Measurements from ENCODE around the gene PRPF38B.

DNA sequence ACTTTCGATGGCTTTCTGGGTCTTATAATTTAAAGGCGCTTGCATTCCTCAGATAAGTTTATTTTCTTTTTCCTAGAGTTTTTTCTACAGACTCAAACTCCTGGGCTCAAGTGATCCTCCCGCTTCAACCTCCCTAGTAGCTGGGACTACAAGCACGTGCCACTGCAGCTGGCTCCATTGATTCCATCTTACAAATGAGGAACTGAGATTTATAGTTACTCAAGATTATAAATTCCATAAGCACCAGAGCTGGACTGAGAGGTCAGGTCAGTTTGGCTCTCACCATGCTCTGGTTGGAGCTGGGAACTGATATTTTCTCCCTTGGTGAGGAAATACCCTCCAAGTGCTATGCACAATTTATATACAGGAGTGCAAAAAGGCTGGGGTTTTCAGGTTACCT lies 13.4 kb upstream of the PRPF38B start:
- TF ChIP-seq, protein P1, sequence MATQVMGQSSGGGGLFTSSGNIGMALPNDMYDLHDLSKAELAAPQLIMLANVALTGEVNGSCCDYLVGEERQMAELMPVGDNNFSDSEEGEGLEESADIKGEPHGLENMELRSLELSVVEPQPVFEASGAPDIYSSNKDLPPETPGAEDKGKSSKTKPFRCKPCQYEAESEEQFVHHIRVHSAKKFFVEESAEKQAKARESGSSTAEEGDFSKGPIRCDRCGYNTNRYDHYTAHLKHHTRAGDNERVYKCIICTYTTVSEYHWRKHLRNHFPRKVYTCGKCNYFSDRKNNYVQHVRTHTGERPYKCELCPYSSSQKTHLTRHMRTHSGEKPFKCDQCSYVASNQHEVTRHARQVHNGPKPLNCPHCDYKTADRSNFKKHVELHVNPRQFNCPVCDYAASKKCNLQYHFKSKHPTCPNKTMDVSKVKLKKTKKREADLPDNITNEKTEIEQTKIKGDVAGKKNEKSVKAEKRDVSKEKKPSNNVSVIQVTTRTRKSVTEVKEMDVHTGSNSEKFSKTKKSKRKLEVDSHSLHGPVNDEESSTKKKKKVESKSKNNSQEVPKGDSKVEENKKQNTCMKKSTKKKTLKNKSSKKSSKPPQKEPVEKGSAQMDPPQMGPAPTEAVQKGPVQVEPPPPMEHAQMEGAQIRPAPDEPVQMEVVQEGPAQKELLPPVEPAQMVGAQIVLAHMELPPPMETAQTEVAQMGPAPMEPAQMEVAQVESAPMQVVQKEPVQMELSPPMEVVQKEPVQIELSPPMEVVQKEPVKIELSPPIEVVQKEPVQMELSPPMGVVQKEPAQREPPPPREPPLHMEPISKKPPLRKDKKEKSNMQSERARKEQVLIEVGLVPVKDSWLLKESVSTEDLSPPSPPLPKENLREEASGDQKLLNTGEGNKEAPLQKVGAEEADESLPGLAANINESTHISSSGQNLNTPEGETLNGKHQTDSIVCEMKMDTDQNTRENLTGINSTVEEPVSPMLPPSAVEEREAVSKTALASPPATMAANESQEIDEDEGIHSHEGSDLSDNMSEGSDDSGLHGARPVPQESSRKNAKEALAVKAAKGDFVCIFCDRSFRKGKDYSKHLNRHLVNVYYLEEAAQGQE (IDR thresholded peaks at IDR 0.05; ENCODE audit: low read depth, low read length) = no peak
- TF ChIP-seq, protein P2, sequence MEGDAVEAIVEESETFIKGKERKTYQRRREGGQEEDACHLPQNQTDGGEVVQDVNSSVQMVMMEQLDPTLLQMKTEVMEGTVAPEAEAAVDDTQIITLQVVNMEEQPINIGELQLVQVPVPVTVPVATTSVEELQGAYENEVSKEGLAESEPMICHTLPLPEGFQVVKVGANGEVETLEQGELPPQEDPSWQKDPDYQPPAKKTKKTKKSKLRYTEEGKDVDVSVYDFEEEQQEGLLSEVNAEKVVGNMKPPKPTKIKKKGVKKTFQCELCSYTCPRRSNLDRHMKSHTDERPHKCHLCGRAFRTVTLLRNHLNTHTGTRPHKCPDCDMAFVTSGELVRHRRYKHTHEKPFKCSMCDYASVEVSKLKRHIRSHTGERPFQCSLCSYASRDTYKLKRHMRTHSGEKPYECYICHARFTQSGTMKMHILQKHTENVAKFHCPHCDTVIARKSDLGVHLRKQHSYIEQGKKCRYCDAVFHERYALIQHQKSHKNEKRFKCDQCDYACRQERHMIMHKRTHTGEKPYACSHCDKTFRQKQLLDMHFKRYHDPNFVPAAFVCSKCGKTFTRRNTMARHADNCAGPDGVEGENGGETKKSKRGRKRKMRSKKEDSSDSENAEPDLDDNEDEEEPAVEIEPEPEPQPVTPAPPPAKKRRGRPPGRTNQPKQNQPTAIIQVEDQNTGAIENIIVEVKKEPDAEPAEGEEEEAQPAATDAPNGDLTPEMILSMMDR (IDR thresholded peaks at IDR 0.05) = no peak
- no peak for TF ChIP-seq JUND (IDR thresholded peaks at IDR 0.05)
- no peak for TF ChIP-seq EP300 (IDR thresholded peaks at IDR 0.05; ENCODE audit: borderline replicate concordance in 1 of 2, low read depth in 1 of 2, low read length in 1 of 2)
